DMS79 (cell line): ENCODE measurements around the gene MED12L.

Experiments used
- DNase-seq: peaks from one replicate; lab custom pipeline; 2025; lab: John Stamatoyannopoulos, UW

MED12L gene

GRCh38 chr3:151459358-151459757 is 373.9 kb downstream of the MED12L start:
- DNase-seq = no peak

GRCh38 chr3:151460228-151460627 is 374.8 kb downstream of the MED12L start:
- DNase-seq = no peak

- no peak for DNase-seq
Observed at GRCh38 chr3:151460774-151461450, 375.4 kb downstream of the MED12L start, which contains the start of gene IGSF10. Gene IGSF10, minus strand, starts transcription at chr3:151461061. Its CDS starts 2,352 bp downstream, at chr3:151458709.

- no peak for DNase-seq
Observed at GRCh38 chr3:151462278-151462780, 376.9 kb downstream of the MED12L start.

GRCh38 chr3:151462991-151463390 is 377.5 kb downstream of the MED12L start:
- DNase-seq = no peak

GRCh38 chr3:151467069-151467468 is 381.6 kb downstream of the MED12L start:
- DNase-seq = no peak

- DNase-seq = no peak
Observed at GRCh38 chr3:151468284-151468917, 382.9 kb downstream of the MED12L start.

- DNase-seq = no peak
Observed at GRCh38 chr3:151476344-151477018, 391.0 kb downstream of the MED12L start.

GRCh38 chr3:151477591-151478334 is 392.3 kb downstream of the MED12L start:
- no peak for DNase-seq

- DNase-seq = no peak
Observed at GRCh38 chr3:151478335-151478697, 392.9 kb downstream of the MED12L start.

- DNase-seq = no peak
Observed at GRCh38 chr3:151479452-151479851, 394.0 kb downstream of the MED12L start.

- no peak for DNase-seq
Observed at GRCh38 chr3:151480492-151480891, 395.0 kb downstream of the MED12L start.

GRCh38 chr3:151483488-151483887 is 398.0 kb downstream of the MED12L start:
- no peak for DNase-seq

- no peak for DNase-seq
Observed at GRCh38 chr3:151483961-151484520, 398.6 kb downstream of the MED12L start.
